Tibial nerve (tissue), 4 donors: ENCODE data around the gene SHOX. TPM values are rescaled to one million over a fixed set of nuclear protein-coding genes. Genes with fewer than 3 reads are reported as not detected.

Source experiments
- DNase-seq, 2 donors: peaks; one replicate each; pipeline ENCODE4 v3.0.0-alpha.2; 2019; ENCODE audit warnings: low spot score in 2 of 2
- H3K27ac ChIP-seq, 4 donors: fragments of 200-600 bp; sonication (generic) in 3 of 4; one replicate each; pipeline ENCODE4 v1.5.1; 2017 to 2019; ENCODE audit warnings: mild to moderate bottlenecking in 1 of 4
- H3K27me3 ChIP-seq, 2 donors: fragments of 200-600 bp; sonication (generic) in 1 of 2; one replicate each; pipeline versions ENCODE4 v1.5.1 to v1.6.0; 2017 to 2019
- H3K36me3 ChIP-seq, 3 donors: fragments of 200-600 bp; sonication (generic); one replicate each; pipeline ENCODE4 v1.5.1; 2018 to 2019
- H3K4me1 ChIP-seq, 4 donors: fragments of 200-600 bp; sonication (generic) in 3 of 4; one replicate each; pipeline ENCODE4 v1.5.1; 2017 to 2019
- H3K4me3 ChIP-seq, 4 donors: fragments of 200-600 bp; sonication (generic) in 3 of 4; one replicate each; pipeline ENCODE4 v1.5.1; 2017 to 2019; ENCODE audit warnings: mild to moderate bottlenecking in 1 of 4, moderate library complexity in 1 of 4
- H3K9me3 ChIP-seq, 4 donors: fragments of 200-600 bp; sonication (generic) in 3 of 4; one replicate each; pipeline ENCODE4 v1.5.1; 2017 to 2019
- EP300 ChIP-seq, 2 donors: sonication (generic); formaldehyde crosslinking; IDR thresholded peaks; one replicate each; pipeline ENCODE4 v1.6.1; 2017; ENCODE audit warnings: antibody characterized with exemption in 2 of 2, mild to moderate bottlenecking in 1 of 2
- POLR2A ChIP-seq, 2 donors: fragments of 450-650 bp; IDR thresholded peaks; one replicate each; pipeline ENCODE4 v1.6.1; 2017; ENCODE audit warnings: antibody characterized with exemption in 2 of 2, mild to moderate bottlenecking in 2 of 2, moderate library complexity in 2 of 2
- WGBS, 2 donors: methylation state at CpG; one replicate each; pipeline ENCODE4 v1.1.5; 2018; 5-methylcytosine and 5-hydroxymethylcytosine counted together
- total RNA-seq, 4 donors: library from RNA; depleted of rRNA; stranded (reverse); fragments of >200 nt; gene quantifications; one replicate each; pipeline ENCODE4 v1.1.0, GENCODE V29; 2016
- TF ChIP-seq, protein P1 (sequence below), 5 experiments: fragments of 200-600 bp in 3 of 5; fragments of 450-650 bp in 2 of 5; sonication (generic) in 3 of 5; IDR thresholded peaks; one replicate each; pipeline ENCODE4 v1.5.1; 2016 to 2019; ENCODE audit warnings: antibody characterized with exemption in 5 of 5, mild to moderate bottlenecking in 3 of 5, moderate library complexity in 2 of 5

SHOX gene
- total RNA-seq, 4 donors from 2014 or later, result 0.60 to 1.8 TPM; not detected in 2

DNA sequence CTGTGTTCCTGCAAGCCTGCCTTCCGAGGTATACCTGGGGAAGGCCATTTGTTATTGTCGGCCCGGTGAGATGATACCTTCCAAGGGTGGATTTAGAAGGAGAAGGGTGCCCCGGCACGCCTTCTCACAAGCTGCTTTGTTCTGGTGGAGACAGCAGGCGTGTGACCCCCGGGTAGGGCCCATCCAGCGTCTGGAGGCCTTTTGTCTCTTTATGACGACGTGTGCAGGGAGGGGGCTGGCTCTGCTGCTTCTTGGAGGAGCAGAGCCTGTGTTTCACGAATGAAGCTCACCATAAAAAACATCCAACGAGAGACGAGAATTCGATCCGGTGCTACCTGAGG, 45.3 kb downstream of the SHOX start:
- Histone ChIP-seq H3K36me3 (no peaks in the 10 kb centered on the region), H3K27me3 (no peaks in the 10 kb centered on the region), H3K4me3 (no peak overlapping the region), H3K9me3 (peaks cover 0 to 13% (median 0%) of the 10 kb centered on the region in 4 donors), H3K4me1 (no peaks in the 10 kb centered on the region), H3K27ac (no peak overlapping the region)
- TF ChIP-seq EP300 (IDR thresholded peaks at IDR 0.05), result no peak
- TF ChIP-seq POLR2A (IDR thresholded peaks at IDR 0.05), result no peak
- TF ChIP-seq, protein P1, sequence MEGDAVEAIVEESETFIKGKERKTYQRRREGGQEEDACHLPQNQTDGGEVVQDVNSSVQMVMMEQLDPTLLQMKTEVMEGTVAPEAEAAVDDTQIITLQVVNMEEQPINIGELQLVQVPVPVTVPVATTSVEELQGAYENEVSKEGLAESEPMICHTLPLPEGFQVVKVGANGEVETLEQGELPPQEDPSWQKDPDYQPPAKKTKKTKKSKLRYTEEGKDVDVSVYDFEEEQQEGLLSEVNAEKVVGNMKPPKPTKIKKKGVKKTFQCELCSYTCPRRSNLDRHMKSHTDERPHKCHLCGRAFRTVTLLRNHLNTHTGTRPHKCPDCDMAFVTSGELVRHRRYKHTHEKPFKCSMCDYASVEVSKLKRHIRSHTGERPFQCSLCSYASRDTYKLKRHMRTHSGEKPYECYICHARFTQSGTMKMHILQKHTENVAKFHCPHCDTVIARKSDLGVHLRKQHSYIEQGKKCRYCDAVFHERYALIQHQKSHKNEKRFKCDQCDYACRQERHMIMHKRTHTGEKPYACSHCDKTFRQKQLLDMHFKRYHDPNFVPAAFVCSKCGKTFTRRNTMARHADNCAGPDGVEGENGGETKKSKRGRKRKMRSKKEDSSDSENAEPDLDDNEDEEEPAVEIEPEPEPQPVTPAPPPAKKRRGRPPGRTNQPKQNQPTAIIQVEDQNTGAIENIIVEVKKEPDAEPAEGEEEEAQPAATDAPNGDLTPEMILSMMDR (IDR thresholded peaks at IDR 0.05), result no peak
- DNase-seq, result no peak
- WGBS, 2 donors, result 19 to 29% methylated on average over 14 to 15 of the region's 15 CpGs

DNA sequence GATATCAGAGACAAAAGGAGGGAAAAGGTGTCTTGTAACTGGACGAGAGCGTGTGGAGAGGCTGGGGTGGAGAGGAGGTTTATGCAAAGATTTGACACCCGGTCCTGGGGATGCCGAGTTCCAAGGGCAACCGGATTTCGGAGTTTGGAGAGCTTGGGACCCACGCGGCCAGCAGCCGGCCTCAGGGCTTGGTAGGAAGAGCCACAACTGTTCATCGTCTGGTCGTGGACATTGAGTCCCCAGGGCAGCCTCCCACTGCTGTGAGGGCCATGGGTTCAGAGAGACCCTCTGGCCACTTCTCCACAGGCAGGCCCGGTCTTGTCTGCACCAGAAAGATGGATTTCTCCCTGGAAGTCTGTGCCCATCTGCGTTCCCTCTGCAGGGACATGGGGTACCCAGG, 46.8 kb downstream of the SHOX start:
- no peaks in the 10 kb centered on the region for H3K27me3 ChIP-seq
- 83 to 86% methylated on average over 13 of the region's 13 CpGs for WGBS, 2 donors
- no peak for DNase-seq
- H3K4me3 ChIP-seq, result no peak overlapping the region
- no peaks in the 10 kb centered on the region for H3K36me3 ChIP-seq
- TF ChIP-seq, protein P1 (IDR thresholded peaks at IDR 0.05), result no peak
- no peak for TF ChIP-seq POLR2A (IDR thresholded peaks at IDR 0.05)
- TF ChIP-seq EP300 (IDR thresholded peaks at IDR 0.05), result no peak
- H3K27ac ChIP-seq, result no peak overlapping the region
- H3K4me1 ChIP-seq, result no peaks in the 10 kb centered on the region
- peaks cover 0 to 13% (median 0%) of the 10 kb centered on the region in 4 donors for H3K9me3 ChIP-seq

DNA sequence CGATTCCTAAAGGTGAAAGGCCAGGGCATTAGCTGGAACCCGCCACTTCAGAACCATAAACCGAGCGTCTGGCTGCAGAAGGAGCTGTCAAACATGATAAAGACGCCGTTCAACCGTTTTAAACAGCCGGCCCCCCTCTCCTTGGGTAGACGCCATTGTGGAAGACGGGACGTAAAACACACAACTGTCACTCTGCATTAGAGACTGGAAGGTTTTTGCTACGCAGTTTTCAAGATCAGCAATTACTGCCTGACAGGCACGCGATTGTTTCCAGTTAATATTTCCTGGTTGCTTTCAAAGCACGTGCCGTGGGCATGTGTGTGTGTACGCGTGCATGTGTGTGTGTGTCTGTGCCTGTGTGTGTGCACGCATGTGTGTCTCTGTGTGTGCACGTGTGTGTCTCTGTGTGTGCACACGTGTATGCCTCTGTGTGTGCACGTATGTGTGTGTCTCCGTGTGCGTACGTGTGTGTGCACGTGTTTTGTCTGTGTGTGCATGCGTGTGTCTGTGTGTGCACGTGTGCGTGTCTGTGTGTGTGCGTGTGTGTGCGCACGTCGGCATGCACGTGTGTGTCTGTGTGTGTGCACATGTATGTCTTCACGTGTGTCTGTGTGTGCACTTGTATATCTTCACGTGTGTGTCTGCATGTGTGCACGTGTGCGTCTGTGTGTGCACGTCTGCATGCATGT, 48.8 kb downstream of the SHOX start:
- 52 to 54% methylated on average over 37 to 39 of the region's 39 CpGs for WGBS, 2 donors
- no peak for TF ChIP-seq EP300 (IDR thresholded peaks at IDR 0.05)
- TF ChIP-seq, protein P1 (IDR thresholded peaks at IDR 0.05), result no peak
- no peak for TF ChIP-seq POLR2A (IDR thresholded peaks at IDR 0.05)
- Histone ChIP-seq H3K4me1 (no peaks in the 10 kb centered on the region), H3K27me3 (no peaks in the 10 kb centered on the region), H3K27ac (no peak overlapping the region), H3K4me3 (no peak overlapping the region), H3K36me3 (no peaks in the 10 kb centered on the region), H3K9me3 (peaks cover 0 to 3% (median 0%) of the 10 kb centered on the region in 4 donors)
- DNase-seq, result no peak

DNA sequence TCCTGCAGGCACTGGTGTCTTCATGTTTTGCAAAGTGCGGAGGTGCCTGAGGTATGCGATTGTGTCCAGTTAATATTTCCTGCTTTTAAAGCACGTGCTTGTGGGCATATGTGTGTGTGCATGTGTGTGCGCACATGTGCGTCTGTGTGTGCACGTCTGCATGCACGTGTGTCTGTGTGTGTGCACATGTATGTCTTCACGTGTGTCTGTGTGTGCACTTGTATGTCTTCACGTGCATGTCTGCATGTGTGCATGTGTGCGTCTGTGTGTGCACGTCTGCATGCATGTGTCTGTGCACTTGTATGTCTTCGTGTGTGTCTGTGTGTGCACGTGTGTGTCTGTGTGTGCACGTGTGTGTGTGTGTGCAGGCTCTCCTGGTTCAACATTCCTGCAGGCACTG, 49.5 kb downstream of the SHOX start:
- 90% methylated on average over 14 of the region's 14 CpGs for WGBS, 2 donors
- Histone ChIP-seq H3K9me3 (peaks cover 0 to 2% (median 0%) of the 10 kb centered on the region in 4 donors), H3K27ac (no peak overlapping the region), H3K36me3 (no peaks in the 10 kb centered on the region), H3K4me3 (no peak overlapping the region), H3K4me1 (no peaks in the 10 kb centered on the region), H3K27me3 (no peaks in the 10 kb centered on the region)
- no peak for DNase-seq
- no peak for TF ChIP-seq EP300 (IDR thresholded peaks at IDR 0.05)
- TF ChIP-seq, protein P1 (IDR thresholded peaks at IDR 0.05), result no peak
- TF ChIP-seq POLR2A (IDR thresholded peaks at IDR 0.05), result no peak

DNA sequence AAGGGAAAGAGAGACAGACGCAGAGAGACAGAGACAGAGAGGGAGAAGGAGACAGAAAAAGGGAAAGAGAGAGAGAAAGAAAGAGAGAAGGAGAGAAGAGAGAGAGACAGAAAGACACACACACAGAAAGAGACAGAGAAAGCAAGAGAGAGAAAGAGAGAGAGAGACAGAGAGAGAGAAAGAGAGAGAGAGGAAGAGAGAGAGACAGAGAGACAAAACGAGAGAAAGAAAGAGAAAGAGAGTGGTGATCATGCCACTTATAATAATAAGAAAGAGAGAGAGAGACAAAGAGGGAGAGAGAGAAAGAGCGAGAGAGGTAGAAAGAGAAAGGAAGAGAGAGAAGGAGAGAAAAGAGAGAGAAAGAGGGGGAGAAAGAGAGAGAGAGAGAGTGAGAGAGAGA, 51.4 kb downstream of the SHOX start:
- DNase-seq, result no peak
- no peaks in the 10 kb centered on the region for H3K36me3 ChIP-seq
- no peak overlapping the region for H3K27ac ChIP-seq
- H3K4me3 ChIP-seq, result no peak overlapping the region
- H3K4me1 ChIP-seq, result no peaks in the 10 kb centered on the region
- TF ChIP-seq, protein P1 (IDR thresholded peaks at IDR 0.05), result no peak
- TF ChIP-seq POLR2A (IDR thresholded peaks at IDR 0.05), result no peak
- WGBS, 2 donors, result 89 to 91% methylated on average over 3 of the region's 3 CpGs
- peaks cover 0 to 5% (median 0%) of the 10 kb centered on the region in 4 donors for H3K9me3 ChIP-seq
- H3K27me3 ChIP-seq, result no peaks in the 10 kb centered on the region
